Dendritic cell treated with granulocyte-macrophage colony-stimulating factor and Interleukin-4, amounts not matched to agents 40 ng/mL and 50 ng/mL, for 4 days (primary cell): Measurements from ENCODE around the gene DGKH.

ENCODE experiments used
- H3K27ac Mint-ChIP-seq: one replicate; pipeline ENCODE4 v1.8.0; 2022; ENCODE audit warnings: mild to moderate bottlenecking, mixed read lengths
- H3K27me3 Mint-ChIP-seq: one replicate; pipeline ENCODE4 v1.8.0; 2022; ENCODE audit warnings: mild to moderate bottlenecking, mixed read lengths
- H3K36me3 Mint-ChIP-seq: one replicate; pipeline ENCODE4 v1.8.0; 2022; ENCODE audit warnings: low read depth, mixed read lengths
- H3K4me1 Mint-ChIP-seq: one replicate; pipeline ENCODE4 v1.8.0; 2022; ENCODE audit warnings: low read depth, mixed read lengths
- H3K4me3 Mint-ChIP-seq: one replicate; pipeline ENCODE4 v1.8.0; 2022; ENCODE audit warnings: mild to moderate bottlenecking, moderate library complexity, mixed read lengths
- H3K9me3 Mint-ChIP-seq: one replicate; pipeline ENCODE4 v1.8.0; 2022; ENCODE audit warnings: mixed read lengths
- intact Hi-C: fragments of 100-400 bp; cut with micrococcal nuclease; formaldehyde crosslinking; loops from one replicate; pipeline ENCODE4 v1.15.0; 2022

Gene DGKH

DNA sequence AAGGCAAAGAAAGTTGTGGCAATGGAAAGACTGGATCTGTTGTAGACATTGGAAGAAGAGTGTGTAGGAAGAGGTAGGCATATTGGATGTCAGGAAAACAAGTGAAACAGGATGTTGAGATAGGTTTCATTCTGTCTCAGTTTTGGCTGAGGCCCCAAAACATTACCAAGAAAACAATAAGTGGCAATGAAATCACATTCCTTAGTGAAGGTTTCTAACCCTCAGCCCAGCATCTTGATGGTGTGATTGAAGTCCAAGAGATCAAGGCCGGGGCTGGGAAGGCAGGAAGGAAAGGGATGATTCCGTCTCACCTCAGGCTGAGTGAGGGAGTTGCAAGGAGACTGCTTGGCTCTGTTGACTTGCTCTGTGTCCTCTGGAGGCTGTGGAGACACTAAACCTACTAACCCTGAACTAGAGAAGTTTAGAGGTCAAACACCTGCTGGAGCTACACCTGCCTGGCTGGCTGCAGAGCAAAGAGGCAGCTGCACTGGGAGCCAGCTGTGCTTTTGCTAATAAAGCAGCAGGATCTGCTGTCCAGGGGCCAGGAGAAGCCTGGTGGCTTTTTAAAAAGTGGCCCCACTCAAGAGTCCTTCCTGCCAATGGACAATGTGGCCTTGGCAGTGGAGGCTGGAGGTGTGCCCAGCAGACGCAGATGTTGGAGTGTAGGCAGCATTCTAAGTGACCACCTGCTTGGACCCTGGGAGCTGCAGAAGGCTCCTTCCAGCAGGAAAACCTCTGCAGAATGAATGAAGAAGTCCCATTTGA, 53.6 kb downstream of the DGKH start:
- peaks cover 10% of the 10 kb centered on the region for H3K4me1 Mint-ChIP-seq
- intact Hi-C loops: no loop called here
- no peaks in the 10 kb centered on the region for H3K36me3 Mint-ChIP-seq
- no peaks in the 10 kb centered on the region for H3K9me3 Mint-ChIP-seq
- H3K27ac Mint-ChIP-seq: no peak overlapping the region
- H3K27me3 Mint-ChIP-seq: no peaks in the 10 kb centered on the region
- no peak overlapping the region for H3K4me3 Mint-ChIP-seq

DNA sequence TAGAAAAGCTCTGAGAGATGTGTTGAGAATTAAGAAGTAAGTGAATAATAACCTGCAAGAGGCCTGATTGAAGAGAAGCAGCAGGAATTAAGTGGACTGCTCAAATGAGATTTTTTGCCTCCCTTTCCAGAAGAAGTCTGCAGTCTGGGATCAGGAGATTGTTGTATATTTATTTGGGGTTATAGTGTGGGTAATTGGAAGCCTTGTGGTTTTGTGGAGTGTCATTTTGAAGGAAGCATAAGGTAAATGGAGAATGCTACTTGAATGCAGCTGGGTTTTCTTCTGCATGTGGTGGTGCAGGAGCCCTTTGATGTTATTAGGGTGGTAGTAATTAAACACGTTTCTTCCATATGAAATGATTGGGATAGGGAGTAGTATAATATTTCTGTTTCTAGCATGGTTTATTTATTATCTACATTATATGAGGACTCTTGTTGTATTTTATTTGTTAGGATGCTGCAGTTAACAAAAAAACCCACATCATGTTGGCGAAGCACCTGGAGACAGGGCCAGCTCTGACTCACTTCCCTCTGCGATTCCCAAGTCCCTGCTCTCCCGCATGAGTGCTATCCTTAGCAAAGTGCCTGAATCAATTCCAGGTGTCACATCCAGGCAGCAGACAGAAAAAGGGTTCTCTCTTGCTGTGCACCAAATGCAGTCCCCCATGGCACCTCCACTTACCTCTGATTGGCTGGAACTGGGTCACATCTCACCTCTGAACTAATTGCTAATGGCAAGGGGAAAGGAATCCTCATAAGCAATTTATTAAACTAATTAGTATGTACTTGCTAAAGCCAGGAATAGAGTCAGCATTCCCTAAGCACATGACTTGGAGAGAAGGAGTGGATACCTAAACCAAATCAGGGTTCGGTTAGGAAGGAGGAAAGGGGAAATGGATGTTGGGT, 54.8 kb downstream of the DGKH start:
- peaks cover 6% of the 10 kb centered on the region for H3K4me1 Mint-ChIP-seq
- intact Hi-C loops: no loop called here
- H3K27me3 Mint-ChIP-seq: no peaks in the 10 kb centered on the region
- H3K4me3 Mint-ChIP-seq: no peak overlapping the region
- no peak overlapping the region for H3K27ac Mint-ChIP-seq
- H3K9me3 Mint-ChIP-seq: no peaks in the 10 kb centered on the region
- no peaks in the 10 kb centered on the region for H3K36me3 Mint-ChIP-seq

DNA sequence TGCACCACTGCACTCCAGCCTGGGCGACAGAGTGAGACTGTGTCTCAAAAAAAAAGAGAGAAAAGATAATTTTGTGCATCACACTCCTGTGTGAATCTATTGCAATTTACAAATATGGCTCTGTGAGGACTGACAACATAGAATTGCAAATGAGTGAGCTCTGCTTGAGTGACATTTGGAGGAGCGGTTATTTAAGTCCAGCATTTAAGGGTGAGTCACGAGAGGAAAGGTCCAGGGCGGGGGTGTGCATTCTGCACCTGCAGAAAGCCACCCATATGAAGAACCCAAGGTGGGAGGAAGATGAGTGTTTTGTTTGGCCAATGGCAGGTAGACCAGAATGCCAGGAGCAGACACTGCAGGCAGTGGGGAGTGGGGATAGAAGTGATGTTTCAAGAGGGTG, 58.5 kb downstream of the DGKH start:
- Mint-ChIP-seq H3K27me3 (no peaks in the 10 kb centered on the region), H3K4me1 (no peaks in the 10 kb centered on the region), H3K4me3 (no peak overlapping the region), H3K27ac (no peak overlapping the region), H3K36me3 (no peaks in the 10 kb centered on the region), H3K9me3 (no peaks in the 10 kb centered on the region)
- intact Hi-C loops: no loop called here

DNA sequence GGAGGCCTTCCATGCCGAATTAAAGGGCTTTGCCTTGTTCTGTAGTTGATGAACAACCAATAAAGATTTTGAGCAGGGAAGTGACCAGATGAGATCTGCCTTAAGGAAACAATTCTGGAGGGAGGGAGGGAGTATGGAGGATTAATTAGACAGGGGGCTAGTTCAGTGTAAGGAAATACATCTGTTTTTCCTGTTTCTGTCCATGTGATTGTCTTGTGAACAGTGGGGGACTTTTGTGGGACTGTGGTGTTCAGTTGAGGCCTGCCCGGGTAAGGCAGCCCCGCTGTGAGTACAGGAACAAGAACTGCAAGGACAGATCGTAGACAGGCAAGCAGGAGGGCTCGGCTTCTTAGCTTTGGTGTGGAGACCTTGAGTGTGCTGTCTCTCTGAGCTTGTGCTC, 59.0 kb downstream of the DGKH start:
- Mint-ChIP-seq H3K27ac (no peak overlapping the region), H3K27me3 (no peaks in the 10 kb centered on the region), H3K4me1 (no peaks in the 10 kb centered on the region), H3K4me3 (no peak overlapping the region), H3K9me3 (no peaks in the 10 kb centered on the region), H3K36me3 (no peaks in the 10 kb centered on the region)
- intact Hi-C loops: no loop called here

DNA sequence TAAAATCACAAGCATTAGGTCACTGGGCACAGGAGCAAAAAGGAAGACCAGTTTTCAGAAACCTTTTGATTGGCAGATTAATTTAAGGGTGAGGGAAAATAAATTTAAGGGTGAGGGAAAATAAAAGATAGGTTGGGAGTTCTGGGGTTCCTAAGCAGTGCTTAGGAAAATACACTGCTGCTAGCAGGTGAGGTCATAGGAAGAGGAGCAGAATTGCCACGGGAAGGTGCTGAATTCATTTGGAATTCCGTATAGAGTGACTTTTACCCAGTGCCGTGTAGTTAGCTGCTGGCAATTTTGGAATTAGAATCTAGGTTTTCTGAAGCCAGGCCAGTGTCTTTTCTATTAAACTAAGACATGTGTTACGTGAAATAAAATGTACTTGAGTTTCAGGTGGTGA, 59.8 kb downstream of the DGKH start:
- no peak overlapping the region for H3K27ac Mint-ChIP-seq
- no peaks in the 10 kb centered on the region for H3K9me3 Mint-ChIP-seq
- H3K4me3 Mint-ChIP-seq: no peak overlapping the region
- H3K27me3 Mint-ChIP-seq: no peaks in the 10 kb centered on the region
- intact Hi-C loops: no loop called here
- H3K4me1 Mint-ChIP-seq: no peaks in the 10 kb centered on the region
- no peaks in the 10 kb centered on the region for H3K36me3 Mint-ChIP-seq

DNA sequence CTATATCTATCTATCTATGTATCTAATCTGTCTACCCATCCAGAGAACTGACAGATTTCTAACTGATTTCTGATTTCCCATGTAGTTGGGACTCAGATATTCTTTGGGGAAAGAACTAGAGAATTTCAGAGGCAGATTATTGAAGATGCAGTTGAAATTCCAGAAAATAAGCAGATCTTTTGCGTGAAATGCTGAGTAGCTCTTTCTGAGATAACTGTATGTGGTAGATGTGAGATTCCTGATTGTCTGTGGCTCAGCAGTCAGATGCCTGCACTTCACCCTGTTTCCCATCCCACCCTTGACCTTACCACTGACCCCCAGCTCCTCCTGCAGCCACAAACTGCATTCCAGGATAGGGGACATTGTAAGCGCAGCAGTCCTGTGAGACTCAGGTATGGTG, 61.5 kb downstream of the DGKH start:
- intact Hi-C loops: loop anchor here (1.0 to 10.0 kb wide), 3 partner anchors 195 to 755 kb away; no protein-coding TSS in a partner anchor
- no peak overlapping the region for H3K27ac Mint-ChIP-seq
- no peaks in the 10 kb centered on the region for H3K9me3 Mint-ChIP-seq
- H3K27me3 Mint-ChIP-seq: no peaks in the 10 kb centered on the region
- H3K36me3 Mint-ChIP-seq: no peaks in the 10 kb centered on the region
- no peaks in the 10 kb centered on the region for H3K4me1 Mint-ChIP-seq
- no peak overlapping the region for H3K4me3 Mint-ChIP-seq

DNA sequence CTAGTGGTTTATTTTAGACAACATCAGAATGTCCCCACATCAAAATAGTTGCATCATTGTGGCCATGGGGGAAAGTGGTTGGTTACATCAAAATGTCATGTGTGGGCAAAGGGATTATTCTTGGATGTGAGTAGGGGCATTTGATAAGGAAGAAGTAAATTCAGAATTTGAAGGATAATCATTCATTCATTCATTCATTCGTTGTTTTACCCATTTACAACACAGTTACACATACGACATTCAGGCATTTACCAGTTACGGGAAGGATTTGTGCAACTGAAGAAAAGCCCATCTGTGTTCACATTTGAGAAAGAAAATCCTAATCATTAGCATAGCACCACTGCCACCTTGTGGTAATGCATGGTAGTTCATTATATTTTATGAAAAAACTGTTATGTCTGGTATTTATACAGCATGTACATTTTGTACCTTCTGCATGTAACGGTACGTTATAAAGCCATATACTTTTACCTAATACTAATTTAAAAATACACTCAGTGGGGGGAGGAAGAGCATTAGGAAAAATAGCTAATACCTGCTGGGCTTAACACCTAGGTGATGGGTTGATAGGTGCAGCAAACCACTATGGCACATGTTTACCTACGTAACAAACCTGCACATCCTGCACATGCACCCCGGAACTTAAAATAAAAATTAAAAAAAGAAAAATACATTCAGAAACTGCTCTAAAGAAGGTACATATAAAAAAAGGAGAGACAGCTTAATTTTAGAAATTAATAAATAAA, 62.1 kb downstream of the DGKH start:
- intact Hi-C loops: loop anchor here (1.0 to 10.0 kb wide), 3 partner anchors 196 to 756 kb away; no protein-coding TSS in a partner anchor
- Mint-ChIP-seq H3K27ac (no peak overlapping the region), H3K27me3 (no peaks in the 10 kb centered on the region), H3K9me3 (no peaks in the 10 kb centered on the region), H3K4me1 (peaks cover 5% of the 10 kb centered on the region), H3K4me3 (no peak overlapping the region), H3K36me3 (no peaks in the 10 kb centered on the region)

DNA sequence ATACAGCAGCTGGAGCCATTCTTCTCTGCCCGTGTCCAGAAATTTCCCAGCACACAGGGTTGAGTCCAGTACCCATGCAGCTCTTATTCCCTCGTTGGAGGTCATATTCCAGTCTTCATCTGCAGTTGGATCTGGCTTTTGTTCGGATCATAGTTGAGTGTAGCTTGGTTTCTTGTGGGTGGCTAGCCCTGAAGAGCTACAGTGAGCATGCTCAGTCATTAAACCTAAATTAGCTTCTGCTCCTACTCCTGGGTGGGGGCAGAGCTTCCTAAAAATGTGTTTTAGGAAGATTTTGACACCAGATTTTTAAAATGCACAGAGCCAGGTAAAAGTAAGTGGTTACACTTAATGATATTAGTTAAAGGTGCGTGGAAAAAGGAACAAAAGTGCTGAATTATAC, 64.4 kb downstream of the DGKH start:
- Mint-ChIP-seq H3K4me1 (peaks cover 7% of the 10 kb centered on the region), H3K9me3 (no peaks in the 10 kb centered on the region), H3K4me3 (no peak overlapping the region), H3K27me3 (no peaks in the 10 kb centered on the region), H3K36me3 (no peaks in the 10 kb centered on the region), H3K27ac (no peak overlapping the region)
- intact Hi-C loops: loop anchor here (10.0 kb wide), 2 partner anchors 198 to 758 kb away; no protein-coding TSS in a partner anchor

DNA sequence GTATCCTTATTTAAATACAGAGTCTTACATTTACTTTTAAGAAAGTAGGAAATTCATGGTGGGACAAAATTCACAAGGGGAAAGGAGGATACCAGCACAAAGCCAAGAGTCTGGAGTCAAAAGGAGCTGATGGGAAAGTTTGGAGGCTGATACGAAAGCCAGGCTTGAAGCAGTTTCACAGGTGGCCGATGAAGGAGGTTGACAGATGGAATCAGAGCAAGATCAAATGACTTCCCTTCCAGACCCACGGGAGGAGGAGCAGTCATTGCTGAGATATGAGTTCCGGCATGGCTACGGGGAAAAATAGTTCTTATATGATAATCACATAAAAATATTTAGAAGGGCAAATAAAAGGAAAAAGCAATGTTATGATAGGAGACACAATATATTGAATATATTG, 65.0 kb downstream of the DGKH start:
- no peak overlapping the region for H3K27ac Mint-ChIP-seq
- no peak overlapping the region for H3K4me3 Mint-ChIP-seq
- intact Hi-C loops: loop anchor here (10.0 kb wide), 2 partner anchors 199 to 759 kb away; no protein-coding TSS in a partner anchor
- H3K4me1 Mint-ChIP-seq: peaks cover 7% of the 10 kb centered on the region
- H3K27me3 Mint-ChIP-seq: no peaks in the 10 kb centered on the region
- no peaks in the 10 kb centered on the region for H3K36me3 Mint-ChIP-seq
- no peaks in the 10 kb centered on the region for H3K9me3 Mint-ChIP-seq

DNA sequence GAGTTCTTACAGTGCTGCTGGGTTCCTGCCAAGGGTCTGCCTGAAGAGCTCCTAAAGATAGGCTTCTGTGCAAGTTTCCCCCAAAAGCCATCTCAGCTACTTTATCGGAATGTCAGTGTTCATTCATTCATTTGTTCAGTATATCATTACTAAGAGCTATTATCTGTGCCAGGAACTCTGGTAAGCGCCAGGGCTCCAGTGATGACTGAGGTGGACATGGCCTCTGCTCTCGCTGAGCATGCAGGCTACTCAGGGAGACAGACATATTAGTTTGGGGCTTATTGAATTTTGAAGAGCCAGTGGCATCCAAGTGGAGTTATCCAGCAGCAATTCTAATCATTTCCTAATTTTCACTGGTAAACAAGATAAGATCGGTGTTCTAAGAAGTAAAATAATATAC, 65.8 kb downstream of the DGKH start:
- H3K4me3 Mint-ChIP-seq: no peak overlapping the region
- no peak overlapping the region for H3K27ac Mint-ChIP-seq
- intact Hi-C loops: loop anchor here (10.0 kb wide), 2 partner anchors 199 to 759 kb away; no protein-coding TSS in a partner anchor

DNA sequence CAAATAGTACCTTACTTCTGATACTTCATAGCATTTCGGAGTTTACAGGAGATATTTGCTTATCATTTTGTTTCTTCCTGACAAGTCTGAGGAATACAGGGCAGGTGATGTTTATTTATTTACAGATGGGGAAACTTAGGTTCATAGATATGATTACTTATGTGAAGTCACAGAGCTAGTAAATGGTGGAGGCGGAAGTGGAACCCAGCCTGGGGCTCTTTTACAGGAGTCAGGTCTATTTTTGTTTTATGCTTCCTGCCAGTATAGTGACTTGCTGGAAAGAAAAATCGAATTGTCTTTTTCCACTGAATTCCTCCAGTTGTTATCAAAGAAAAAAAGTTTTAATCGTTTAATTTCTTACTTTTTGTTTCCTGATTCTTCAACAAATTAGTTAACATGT, 66.5 kb downstream of the DGKH start:
- H3K36me3 Mint-ChIP-seq: no peaks in the 10 kb centered on the region
- H3K4me1 Mint-ChIP-seq: peaks cover 7% of the 10 kb centered on the region
- no peaks in the 10 kb centered on the region for H3K27me3 Mint-ChIP-seq
- H3K9me3 Mint-ChIP-seq: no peaks in the 10 kb centered on the region
- intact Hi-C loops: loop anchor here (10.0 kb wide), 2 partner anchors 200 to 760 kb away; no protein-coding TSS in a partner anchor
- no peak overlapping the region for H3K4me3 Mint-ChIP-seq
- H3K27ac Mint-ChIP-seq: no peak overlapping the region

More for the DNA sequence above, 65.8 kb downstream of the DGKH start:
- Mint-ChIP-seq H3K27me3 (no peaks in the 10 kb centered on the region), H3K4me1 (peaks cover 7% of the 10 kb centered on the region), H3K36me3 (no peaks in the 10 kb centered on the region), H3K9me3 (no peaks in the 10 kb centered on the region)

DNA sequence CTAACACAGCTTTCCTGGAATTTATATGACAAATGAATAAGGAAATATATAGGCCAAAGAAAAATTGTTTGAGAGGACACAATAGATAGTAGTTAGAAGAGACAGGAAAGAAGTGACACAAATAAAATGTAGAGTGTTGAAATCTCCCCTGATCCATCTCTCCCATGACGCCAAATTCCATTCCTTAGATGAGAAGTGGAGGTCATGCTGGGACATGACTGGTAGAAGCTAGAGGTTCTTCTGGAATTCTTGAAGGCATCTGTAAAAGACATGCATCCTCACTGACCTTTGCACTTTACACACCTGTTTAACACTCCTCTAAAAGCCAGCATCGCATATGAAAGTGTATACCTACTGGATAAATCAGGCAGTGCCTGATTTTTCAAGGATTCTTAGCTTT, 67.8 kb downstream of the DGKH start:
- no peaks in the 10 kb centered on the region for H3K9me3 Mint-ChIP-seq
- no peak overlapping the region for H3K4me3 Mint-ChIP-seq
- peaks cover 7% of the 10 kb centered on the region for H3K4me1 Mint-ChIP-seq
- intact Hi-C loops: loop anchor here (10.0 kb wide), 2 partner anchors 201 to 761 kb away; no protein-coding TSS in a partner anchor
- no peaks in the 10 kb centered on the region for H3K36me3 Mint-ChIP-seq
- no peak overlapping the region for H3K27ac Mint-ChIP-seq
- no peaks in the 10 kb centered on the region for H3K27me3 Mint-ChIP-seq

DNA sequence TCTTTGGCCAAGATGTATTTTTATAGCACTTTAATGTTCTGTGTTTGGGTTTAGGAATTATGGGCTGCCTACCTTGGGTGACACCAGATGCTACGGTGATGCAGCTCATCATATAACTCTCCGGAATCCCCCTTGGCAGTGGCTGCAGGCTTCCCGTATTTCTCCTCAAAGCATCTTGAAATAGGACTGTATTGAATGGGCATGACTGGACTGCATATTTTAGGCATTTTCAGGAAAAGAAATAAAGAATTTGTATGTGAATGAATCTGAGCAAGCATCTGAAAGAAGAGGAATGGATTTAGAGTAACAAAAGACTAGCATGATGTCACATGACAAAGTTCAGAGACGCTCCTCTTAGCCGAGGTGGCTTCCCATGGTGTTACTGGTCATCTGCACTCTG, 70.6 kb downstream of the DGKH start:
- Mint-ChIP-seq H3K36me3 (no peaks in the 10 kb centered on the region), H3K27me3 (no peaks in the 10 kb centered on the region), H3K9me3 (no peaks in the 10 kb centered on the region), H3K4me1 (peaks cover 7% of the 10 kb centered on the region), H3K27ac (no peak overlapping the region), H3K4me3 (no peak overlapping the region)
- intact Hi-C loops: loop anchor here (10.0 kb wide), 2 partner anchors 204 to 764 kb away; no protein-coding TSS in a partner anchor
